Endodermal cell (in vitro differentiated cells): ENCODE data around the gene LTF. TPM values are rescaled to one million over a fixed set of nuclear protein-coding genes. Genes with fewer than 3 reads are reported as not detected.

ENCODE experiments used
- DNase-seq: peaks from one replicate; pipeline ENCODE4 v3.0.0-alpha.2; 2017
- H3K27ac ChIP-seq: 2 replicates; pipeline ENCODE4 v1.5.1; 2013; ENCODE audit warnings: mild to moderate bottlenecking, low read depth, low read length, moderate library complexity
- H3K27me3 ChIP-seq: 2 replicates; pipeline ENCODE4 v1.6.1; 2013; ENCODE audit warnings: mild to moderate bottlenecking, low read length, moderate library complexity; ENCODE audit not compliant: insufficient read depth, control insufficient read depth, poor library complexity, severe bottlenecking
- H3K36me3 ChIP-seq: 2 replicates; pipeline ENCODE4 v1.7.0; 2013; ENCODE audit warnings: mild to moderate bottlenecking, low read length, moderate library complexity; ENCODE audit not compliant: control insufficient read depth, insufficient read depth
- H3K4me1 ChIP-seq: one replicate; pipeline ENCODE4 v1.7.0; 2013; ENCODE audit warnings: low read length; ENCODE audit not compliant: control insufficient read depth, insufficient read depth
- H3K4me3 ChIP-seq: 2 replicates; pipeline ENCODE4 v1.5.1; 2013; ENCODE audit warnings: mild to moderate bottlenecking, low read length, moderate library complexity
- H3K9ac ChIP-seq: 2 replicates; pipeline ENCODE4 v1.6.1; 2013; ENCODE audit warnings: mild to moderate bottlenecking, low read length, moderate library complexity; ENCODE audit not compliant: poor library complexity, severe bottlenecking; ENCODE audit errors: extremely low read depth
- H3K9me3 ChIP-seq: 2 replicates; pipeline ENCODE4 v1.6.1; 2013; ENCODE audit warnings: mild to moderate bottlenecking, low read length, moderate library complexity; ENCODE audit not compliant: control insufficient read depth
- H3K27ac Mint-ChIP-seq: 2 replicates; pipeline ENCODE4 v1.8.0; 2020; ENCODE audit warnings: mixed read lengths
- H3K27me3 Mint-ChIP-seq: 2 replicates; pipeline ENCODE4 v1.8.0; 2021; ENCODE audit warnings: mild to moderate bottlenecking, mixed read lengths; ENCODE audit not compliant: insufficient read depth
- H3K36me3 Mint-ChIP-seq: 2 replicates; pipeline ENCODE4 v1.8.0; 2020; ENCODE audit warnings: low read depth, mixed read lengths
- H3K4me1 Mint-ChIP-seq: 2 replicates; pipeline ENCODE4 v1.8.0; 2020; ENCODE audit warnings: mixed read lengths
- H3K4me3 Mint-ChIP-seq: 2 replicates; pipeline ENCODE4 v1.8.0; 2020; ENCODE audit warnings: mild to moderate bottlenecking, moderate library complexity, mixed read lengths
- H3K9me3 Mint-ChIP-seq: 2 replicates; pipeline ENCODE4 v1.8.0; 2020; ENCODE audit warnings: mild to moderate bottlenecking, mixed read lengths
- CTCF ChIP-seq: fragments of 200-600 bp; sonication (generic); conservative IDR thresholded peaks from 2 replicates; pipeline ENCODE4 v1.5.0; 2021; ENCODE audit warnings: antibody characterized with exemption, mild to moderate bottlenecking
- WGBS, 2 experiments: methylation state at CpG; one replicate each; pipeline versions ENCODE4 v1.1.5 to v1.1.7; 2013; ENCODE audit warnings: missing lambda C conversion rate in 2 of 2, mixed read lengths in 1 of 2; ENCODE audit not compliant: insufficient coverage in 1 of 2, insufficient read length in 1 of 2; 5-methylcytosine and 5-hydroxymethylcytosine counted together
- total RNA-seq, 2 donors: library from RNA; stranded (reverse); fragmentation: NEBNext Ultra II Directional in 1 of 2; extraction: Animal tissue kit (Norgen Biotek cat#: 25700) in 1 of 2; gene quantifications; 2 replicates in 1 of 2; 3 replicates in 1 of 2; pipeline ENCODE4 v1.2.1, GENCODE V29; 2021

Gene LTF
- total RNA-seq, 2 donors from 2014 or later: 0.24 to 0.31 TPM

- Histone ChIP-seq H3K4me3 (no peak overlapping the region), H3K4me1 (no peaks in the 10 kb centered on the region), H3K36me3 (no peaks in the 10 kb centered on the region), H3K27me3 (no peaks in the 10 kb centered on the region), H3K27ac (no peak overlapping the region), H3K9me3 (no peaks in the 10 kb centered on the region), H3K9ac (no peak overlapping the region)
- TF ChIP-seq CTCF: no peak
- Mint-ChIP-seq H3K36me3 (no peaks in the 10 kb centered on the region), H3K4me3 (no peak overlapping the region), H3K9me3 (no peaks in the 10 kb centered on the region), H3K27ac (no peak overlapping the region), H3K4me1 (peaks cover 11% of the 10 kb centered on the region), H3K27me3 (no peaks in the 10 kb centered on the region)
- DNase-seq: no peak
- WGBS, 2 experiments: 94 to 100% methylated on average over 3 to 5 of the region's 5 CpGs
Observed at GRCh38 chr3:46423588-46423987, 41.1 kb downstream of the LTF start.

GRCh38 chr3:46422617-46423016 is 42.1 kb downstream of the LTF start:
- no peaks in the 10 kb centered on the region for H3K9me3 Mint-ChIP-seq
- DNase-seq: no peak
- H3K4me1 ChIP-seq: peaks cover 4% of the 10 kb centered on the region
- H3K36me3 ChIP-seq: no peaks in the 10 kb centered on the region
- no peaks in the 10 kb centered on the region for H3K9me3 ChIP-seq
- no peaks in the 10 kb centered on the region for H3K27me3 ChIP-seq
- TF ChIP-seq CTCF: no peak
- no peak overlapping the region for H3K27ac ChIP-seq
- H3K4me3 ChIP-seq: no peak overlapping the region
- 94 to 98% methylated on average over 5 to 6 of the region's 6 CpGs for WGBS, 2 experiments
- H3K4me3 Mint-ChIP-seq: no peak overlapping the region
- no peaks in the 10 kb centered on the region for H3K27me3 Mint-ChIP-seq
- H3K4me1 Mint-ChIP-seq: peaks cover 16% of the 10 kb centered on the region
- no peaks in the 10 kb centered on the region for H3K36me3 Mint-ChIP-seq
- no peak overlapping the region for H3K9ac ChIP-seq
- H3K27ac Mint-ChIP-seq: no peak overlapping the region

- H3K9ac ChIP-seq: no peak overlapping the region
- no peaks in the 10 kb centered on the region for H3K9me3 ChIP-seq
- H3K4me1 ChIP-seq: peaks cover 11% of the 10 kb centered on the region
- no peak overlapping the region for H3K4me3 Mint-ChIP-seq
- no peaks in the 10 kb centered on the region for H3K27me3 ChIP-seq
- H3K36me3 Mint-ChIP-seq: no peaks in the 10 kb centered on the region
- DNase-seq: no peak
- H3K4me1 Mint-ChIP-seq: peaks cover 21% of the 10 kb centered on the region
- H3K4me3 ChIP-seq: no peak overlapping the region
- 86 to 94% methylated on average over 2 of the region's 2 CpGs for WGBS, 2 experiments
- no peak overlapping the region for H3K27ac Mint-ChIP-seq
- no peak overlapping the region for H3K27ac ChIP-seq
- no peaks in the 10 kb centered on the region for H3K27me3 Mint-ChIP-seq
- no peaks in the 10 kb centered on the region for H3K9me3 Mint-ChIP-seq
- no peaks in the 10 kb centered on the region for H3K36me3 ChIP-seq
- no peak for TF ChIP-seq CTCF
Observed at GRCh38 chr3:46420931-46421330, 43.8 kb downstream of the LTF start.
